Endothelial cell of umbilical vein (primary cell): ENCODE data around the gene PFKFB3. TPM values are rescaled to one million over a fixed set of nuclear protein-coding genes. Genes with fewer than 3 reads are reported as not detected.

Experiments
- BruUV-seq: library from RNA; stranded (reverse); fragments of 400-500 nt; replicated peaks from 2 replicates; lab custom pipeline; 2021; lab: Mats Ljungman, UMichigan
- CTCF ChIA-PET: fragments of 300-600, 350-600 bp; sonication (Branson Sonifier 250); formaldehyde crosslinking; loops from one replicate; lab custom pipeline; 2021; ENCODE audit warnings: antibody characterized with exemption, inconsistent platforms; lab: Charles Lee
- POLR2A ChIA-PET: fragments of 300-600, 350-600 bp; sonication (Branson Sonifier 250); formaldehyde crosslinking; loops from one replicate; lab custom pipeline; 2021; ENCODE audit warnings: antibody characterized with exemption, inconsistent platforms; lab: Charles Lee
- DNase-seq: peaks from one replicate; pipeline ENCODE4 v3.0.0-alpha.2; 2011; ENCODE audit warnings: low read depth, low spot score
- FAIRE-seq: peaks from 2 replicates; lab custom pipeline; 2011; peaks lifted over from hg19 to GRCh38; lab: Jason Lieb, UNC
- H2AFZ ChIP-seq: 2 replicates; pipeline ENCODE4 v1.6.0; 2012; ENCODE audit warnings: low read depth, low read length, control low read depth, inconsistent platforms
- H3K27ac ChIP-seq: 2 replicates; pipeline ENCODE4 v1.5.1; 2011; ENCODE audit warnings: low read depth, mild to moderate bottlenecking, control low read depth, low read length, moderate library complexity; ENCODE audit not compliant: insufficient read depth
- H3K27me3 ChIP-seq, 2 experiments: 2 replicates each; pipeline versions ENCODE4 v1.6.0 to v1.6.1; 2011; ENCODE audit warnings: low read length in 2 of 2, mixed read lengths in 1 of 2; ENCODE audit not compliant: control insufficient read depth in 2 of 2, insufficient read depth in 2 of 2
- H3K36me3 ChIP-seq, 2 experiments: 2 replicates in 1 of 2; 3 replicates in 1 of 2; pipeline ENCODE4 v1.5.1; 2011; ENCODE audit warnings: low read length in 2 of 2, mild to moderate bottlenecking in 1 of 2, moderate library complexity in 1 of 2; ENCODE audit not compliant: control insufficient read depth in 2 of 2, insufficient read depth in 2 of 2; ENCODE audit errors: extremely low read depth in 1 of 2
- H3K4me1 ChIP-seq: 3 replicates; pipeline ENCODE4 v1.5.1; 2011; ENCODE audit warnings: mild to moderate bottlenecking, low read length; ENCODE audit not compliant: control insufficient read depth, insufficient read depth; ENCODE audit errors: extremely low read depth
- H3K4me2 ChIP-seq: 2 replicates; pipeline ENCODE4 v1.6.1; 2011; ENCODE audit warnings: low read length, control low read depth, mixed read lengths; ENCODE audit not compliant: insufficient read depth
- H3K4me3 ChIP-seq, 3 experiments: fragments of 200-600 bp in 1 of 3; sonication (generic), shearing (Covaris generic) in 1 of 3; replicated peaks in 1 of 3; 2 replicates each; pipeline ENCODE4 v1.5.1; 2011 to 2016; ENCODE audit warnings: control low read depth in 3 of 3, low read length in 3 of 3, mild to moderate bottlenecking in 2 of 3, inconsistent platforms in 1 of 3, low read depth in 1 of 3, moderate library complexity in 1 of 3; ENCODE audit not compliant: insufficient read depth in 1 of 3
- H3K79me2 ChIP-seq: 2 replicates; pipeline ENCODE4 v1.6.0; 2012; ENCODE audit warnings: low read length, inconsistent platforms; ENCODE audit not compliant: control insufficient read depth, insufficient read depth
- H3K9ac ChIP-seq: replicated peaks from 2 replicates; pipeline ENCODE3; 2011; ENCODE audit warnings: low read length, control low read depth; ENCODE audit not compliant: insufficient read depth; ENCODE audit errors: extremely low read depth
- H3K9me1 ChIP-seq: replicated peaks from 3 replicates; pipeline ENCODE4 v1.6.0; 2011; ENCODE audit warnings: mild to moderate bottlenecking, low read length; ENCODE audit not compliant: control insufficient read depth, insufficient read depth; ENCODE audit errors: extremely low read depth
- H3K9me3 ChIP-seq: replicated peaks from 2 replicates; pipeline ENCODE4 v1.5.1; 2012; ENCODE audit warnings: low read length, inconsistent platforms; ENCODE audit not compliant: control insufficient read depth, insufficient read depth
- H4K20me1 ChIP-seq: replicated peaks from 2 replicates; pipeline ENCODE3; 2011; ENCODE audit warnings: mild to moderate bottlenecking, low read length; ENCODE audit not compliant: control insufficient read depth, insufficient read depth; ENCODE audit errors: extremely low read depth
- EZH2 ChIP-seq: IDR thresholded peaks from 2 replicates; pipeline ENCODE4 v1.6.1; 2012; ENCODE audit warnings: borderline replicate concordance, low read depth, mild to moderate bottlenecking, moderate library complexity, low read length, inconsistent platforms; ENCODE audit not compliant: severe bottlenecking
- FOS ChIP-seq: IDR thresholded peaks from 2 replicates; pipeline ENCODE4 v1.6.1; 2011; ENCODE audit warnings: mild to moderate bottlenecking, low read length, moderate library complexity, borderline replicate concordance; ENCODE audit not compliant: insufficient read depth
- GATA2 ChIP-seq: IDR thresholded peaks from 2 replicates; pipeline ENCODE4 v1.7.0; 2011; ENCODE audit warnings: low read depth, mild to moderate bottlenecking, moderate library complexity, mixed read lengths, low read length; ENCODE audit not compliant: insufficient read length, insufficient read depth
- JUN ChIP-seq: IDR thresholded peaks from 2 replicates; pipeline ENCODE4 v1.6.1; 2011; ENCODE audit warnings: borderline replicate concordance, low read depth; ENCODE audit not compliant: insufficient read length, insufficient read depth
- MYC ChIP-seq: IDR thresholded peaks from one replicate; pipeline ENCODE4 v1.6.1; 2011; ENCODE audit warnings: mild to moderate bottlenecking, low read depth, low read length
- POLR2A ChIP-seq: IDR thresholded peaks from 2 replicates; pipeline ENCODE4 v1.6.1; 2012; ENCODE audit warnings: low read depth, mild to moderate bottlenecking, control low read depth, low read length
- POLR2AphosphoS5 ChIP-seq: IDR thresholded peaks from 2 replicates; pipeline ENCODE4 v1.6.1; 2012; ENCODE audit warnings: low read depth, mild to moderate bottlenecking, control low read depth, low read length, moderate library complexity; ENCODE audit not compliant: insufficient read depth
- dilution Hi-C: fragments of 300-500 bp; cut with MboI; formaldehyde crosslinking; loops from one replicate; pipeline ENCODE4 v1.15.0; 2019; ENCODE audit warnings: low sequenced_read_pairs; ENCODE audit not compliant: extremely low pct_ligation_motif_present
- intact Hi-C: fragments of 100-400 bp; cut with micrococcal nuclease; formaldehyde crosslinking; loops from one replicate; pipeline ENCODE4 v1.10.0; 2022
- polyA plus RNA-seq, 4 experiments: library from polyadenylated mRNA; depleted of rRNA in 3 of 4; stranded (reverse) in 3 of 4; unstranded in 1 of 4; fragments of >200 nt; gene quantifications; 2 replicates each; pipeline versions ENCODE4 v1.2.1 to v1.2.3, GENCODE V29; 2011 to 2012; ENCODE audit warnings: missing spikeins in 1 of 4
- total RNA-seq: library from RNA; stranded (reverse); gene quantifications from 2 replicates; pipeline ENCODE4 v1.2.3, GENCODE V29; 2021
- TF ChIP-seq, protein P1 (sequence below): IDR thresholded peaks from 2 replicates; pipeline ENCODE4 v1.6.1; 2011; ENCODE audit not compliant: insufficient read depth, insufficient read length
- TF ChIP-seq, protein P2 (sequence below), 2 donors: IDR thresholded peaks; 1 replicate in 1 of 2; 2 replicates in 1 of 2; pipeline ENCODE4 v1.5.1; 2011; ENCODE audit warnings: low read length in 2 of 2, mild to moderate bottlenecking in 2 of 2, moderate library complexity in 2 of 2, control low read depth in 1 of 2, inconsistent platforms in 1 of 2, low read depth in 1 of 2; ENCODE audit not compliant: insufficient read depth in 1 of 2; ENCODE audit errors: extremely low read depth in 1 of 2

Gene PFKFB3
- total and polyA plus RNA-seq, 2 donors (not counting 3 experiments of a cell fraction or from before 2014, with no cell fraction given), result 15.8 to 33.7 TPM

DNA sequence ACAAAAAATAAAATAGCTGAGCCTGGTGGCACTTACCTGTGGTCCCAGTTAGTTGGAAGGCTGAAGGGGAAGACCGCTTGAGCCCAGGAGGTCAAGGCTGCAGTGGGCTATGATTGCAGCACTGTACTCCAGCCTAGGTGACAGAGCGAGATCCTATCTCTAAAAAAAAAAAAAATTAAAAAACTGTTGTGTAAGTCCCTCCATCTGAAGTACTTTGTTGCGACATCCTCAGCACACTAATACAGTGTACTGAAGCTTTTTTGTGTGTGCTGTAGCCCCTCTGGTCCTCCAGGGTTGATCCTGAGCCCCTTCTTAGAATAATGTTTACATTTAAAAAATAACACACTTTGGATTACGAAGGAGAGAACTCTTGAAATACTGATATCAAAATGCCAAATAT is 71.3 kb downstream of the PFKFB3 start:
- Histone ChIP-seq H3K4me1 (peaks cover 12% of the 10 kb centered on the region), H3K27me3 (no peaks in the 10 kb centered on the region), H3K9me1 (no peaks in the 10 kb centered on the region), H3K4me3 (no peak overlapping the region), H3K9me3 (no peaks in the 10 kb centered on the region), H3K4me2 (no peak overlapping the region), H4K20me1 (no peaks in the 10 kb centered on the region), H3K36me3 (no peaks in the 10 kb centered on the region), H3K79me2 (no peaks in the 10 kb centered on the region), H3K27ac (no peak overlapping the region), H3K9ac (no peak overlapping the region), H2AFZ (no peak overlapping the region)
- intact Hi-C loops (no loop called here), dilution Hi-C loops (no loop called here)
- no TSS peak for BruUV-seq
- TF ChIP-seq GATA2 (no peak), EZH2 (no peak), POLR2AphosphoS5 (no peak), POLR2A (no peak), JUN (no peak), FOS (no peak), MYC (no peak)
- TF ChIP-seq, protein P1, sequence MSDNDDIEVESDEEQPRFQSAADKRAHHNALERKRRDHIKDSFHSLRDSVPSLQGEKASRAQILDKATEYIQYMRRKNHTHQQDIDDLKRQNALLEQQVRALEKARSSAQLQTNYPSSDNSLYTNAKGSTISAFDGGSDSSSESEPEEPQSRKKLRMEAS, result no peak
- TF ChIP-seq, protein P2, sequence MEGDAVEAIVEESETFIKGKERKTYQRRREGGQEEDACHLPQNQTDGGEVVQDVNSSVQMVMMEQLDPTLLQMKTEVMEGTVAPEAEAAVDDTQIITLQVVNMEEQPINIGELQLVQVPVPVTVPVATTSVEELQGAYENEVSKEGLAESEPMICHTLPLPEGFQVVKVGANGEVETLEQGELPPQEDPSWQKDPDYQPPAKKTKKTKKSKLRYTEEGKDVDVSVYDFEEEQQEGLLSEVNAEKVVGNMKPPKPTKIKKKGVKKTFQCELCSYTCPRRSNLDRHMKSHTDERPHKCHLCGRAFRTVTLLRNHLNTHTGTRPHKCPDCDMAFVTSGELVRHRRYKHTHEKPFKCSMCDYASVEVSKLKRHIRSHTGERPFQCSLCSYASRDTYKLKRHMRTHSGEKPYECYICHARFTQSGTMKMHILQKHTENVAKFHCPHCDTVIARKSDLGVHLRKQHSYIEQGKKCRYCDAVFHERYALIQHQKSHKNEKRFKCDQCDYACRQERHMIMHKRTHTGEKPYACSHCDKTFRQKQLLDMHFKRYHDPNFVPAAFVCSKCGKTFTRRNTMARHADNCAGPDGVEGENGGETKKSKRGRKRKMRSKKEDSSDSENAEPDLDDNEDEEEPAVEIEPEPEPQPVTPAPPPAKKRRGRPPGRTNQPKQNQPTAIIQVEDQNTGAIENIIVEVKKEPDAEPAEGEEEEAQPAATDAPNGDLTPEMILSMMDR (IDR thresholded peaks at IDR 0.05; ENCODE audit: extremely low read depth in 1 of 2, insufficient read depth in 1 of 2, low read depth in 1 of 2, low read length in 2 of 2), result no peak
- FAIRE-seq, result no peak
- ChIA-PET POLR2A (interaction anchor here (0.6 kb wide), 1 partner anchor 23 kb away, joined by 4 read pairs; no protein-coding TSS in a partner anchor), CTCF (no interaction called here)
- DNase-seq, result no peak
